Measurements from ENCODE around the gene RXRB.

RXRB gene

DNA sequence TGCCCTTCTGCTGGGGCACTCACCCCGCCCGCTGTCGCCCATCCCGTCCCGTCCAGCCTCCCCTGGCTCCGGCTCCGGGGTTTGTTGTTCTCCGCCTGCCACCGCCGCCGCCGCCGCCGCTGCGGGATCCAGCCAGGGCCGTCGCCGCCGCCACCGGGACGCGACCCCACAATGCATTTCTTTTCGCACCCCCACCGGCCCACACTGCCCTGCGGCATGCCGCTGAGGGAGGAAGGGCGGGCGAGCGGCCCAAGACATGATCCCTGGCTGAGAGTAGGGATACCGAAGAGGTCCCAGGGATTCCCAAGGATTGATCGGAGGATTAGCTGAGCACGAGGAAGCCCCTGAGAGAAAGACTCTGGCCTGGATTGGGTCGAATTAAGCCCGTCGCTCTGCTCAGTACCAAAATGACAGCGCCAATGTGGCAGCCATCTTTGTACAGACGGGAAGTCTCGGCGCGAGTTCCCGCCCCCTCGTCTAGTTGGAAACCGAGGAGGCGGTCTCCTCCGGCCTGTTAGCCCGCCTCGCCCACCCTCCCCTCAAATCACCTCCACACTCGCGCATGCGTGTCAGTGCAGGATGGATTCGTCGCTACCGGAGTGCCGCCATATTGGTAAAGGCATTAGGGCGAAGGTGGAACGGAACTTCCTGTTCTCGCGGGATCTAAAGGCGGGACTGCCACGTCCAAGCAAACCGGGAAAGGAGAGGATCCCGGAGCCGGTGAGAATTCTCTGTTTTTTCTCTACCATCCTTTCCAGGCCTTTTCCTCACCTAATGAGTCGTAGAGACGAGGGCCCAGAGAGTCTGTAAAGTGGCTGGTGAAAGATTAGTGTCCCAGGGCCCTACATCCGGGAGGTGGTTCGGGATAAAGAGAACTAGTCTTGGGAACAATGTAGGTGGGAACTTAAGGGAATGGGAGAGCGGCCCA lies at the start of gene RXRB, which contains the start of gene SLC39A7:
Gene RXRB, minus strand, starts transcription at position 447 of the 928 bp plus-strand sequence. Its CDS starts 189 bp downstream, at position 258.
Gene SLC39A7, plus strand, starts transcription at position 649 of the 928 bp plus-strand sequence. CDS start 379 bp downstream, outside the sequence.
- peak; percentile 99 for DNase-seq (ENCODE audit: low spot score)
- TF ChIP-seq, protein P1, sequence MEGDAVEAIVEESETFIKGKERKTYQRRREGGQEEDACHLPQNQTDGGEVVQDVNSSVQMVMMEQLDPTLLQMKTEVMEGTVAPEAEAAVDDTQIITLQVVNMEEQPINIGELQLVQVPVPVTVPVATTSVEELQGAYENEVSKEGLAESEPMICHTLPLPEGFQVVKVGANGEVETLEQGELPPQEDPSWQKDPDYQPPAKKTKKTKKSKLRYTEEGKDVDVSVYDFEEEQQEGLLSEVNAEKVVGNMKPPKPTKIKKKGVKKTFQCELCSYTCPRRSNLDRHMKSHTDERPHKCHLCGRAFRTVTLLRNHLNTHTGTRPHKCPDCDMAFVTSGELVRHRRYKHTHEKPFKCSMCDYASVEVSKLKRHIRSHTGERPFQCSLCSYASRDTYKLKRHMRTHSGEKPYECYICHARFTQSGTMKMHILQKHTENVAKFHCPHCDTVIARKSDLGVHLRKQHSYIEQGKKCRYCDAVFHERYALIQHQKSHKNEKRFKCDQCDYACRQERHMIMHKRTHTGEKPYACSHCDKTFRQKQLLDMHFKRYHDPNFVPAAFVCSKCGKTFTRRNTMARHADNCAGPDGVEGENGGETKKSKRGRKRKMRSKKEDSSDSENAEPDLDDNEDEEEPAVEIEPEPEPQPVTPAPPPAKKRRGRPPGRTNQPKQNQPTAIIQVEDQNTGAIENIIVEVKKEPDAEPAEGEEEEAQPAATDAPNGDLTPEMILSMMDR (IDR thresholded peaks at IDR 0.05; ENCODE audit: extremely low read depth, missing control alignments), result no peak

DNA sequence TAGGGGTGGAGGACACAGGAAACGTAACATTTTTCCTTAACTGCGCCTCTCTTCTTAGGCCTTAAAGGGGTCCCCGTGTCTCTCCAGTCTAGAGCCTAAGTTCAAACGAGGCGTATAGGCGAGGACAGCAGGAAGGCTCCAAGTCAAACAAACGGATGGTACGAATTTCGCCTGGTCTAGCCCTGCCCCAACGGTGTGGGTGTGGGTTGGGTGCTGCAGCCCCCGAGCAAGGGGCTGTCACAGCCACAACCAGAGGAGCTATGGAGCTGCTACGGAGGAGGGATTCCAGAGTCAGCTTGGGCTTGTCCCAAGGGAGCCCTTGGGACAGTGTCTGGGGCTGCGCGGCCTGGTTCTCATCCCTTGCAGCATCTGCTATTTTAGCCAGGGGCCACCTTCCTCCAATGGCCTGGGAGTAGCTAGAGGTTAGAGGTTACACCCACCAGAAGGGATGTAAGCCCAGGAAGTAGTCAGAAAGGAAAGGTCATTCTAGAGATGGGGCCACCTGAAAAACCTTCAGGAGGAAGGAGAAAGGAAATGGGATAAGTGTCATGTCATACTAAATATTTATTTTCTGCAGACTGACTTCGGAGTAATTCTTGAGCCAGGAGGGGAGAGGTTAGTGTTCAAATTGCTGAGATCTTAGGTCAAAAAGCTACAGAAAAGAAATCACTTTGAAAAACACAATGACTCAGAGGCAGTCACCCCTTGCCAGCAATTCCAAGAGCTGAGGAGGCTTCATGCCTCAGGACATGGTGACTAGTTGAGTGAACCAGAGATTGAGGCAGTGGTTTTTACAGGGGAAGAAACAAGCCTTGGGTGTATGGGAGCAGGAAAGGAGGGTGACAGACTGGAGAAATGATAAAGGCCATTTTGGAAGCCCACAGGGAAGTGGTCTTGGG lies 49.5 kb upstream of the RXRB start:
- TF ChIP-seq, protein P1 (IDR thresholded peaks at IDR 0.05; ENCODE audit: extremely low read depth, missing control alignments), result no peak
- peak; percentile 1 for DNase-seq (ENCODE audit: low spot score)

DNA sequence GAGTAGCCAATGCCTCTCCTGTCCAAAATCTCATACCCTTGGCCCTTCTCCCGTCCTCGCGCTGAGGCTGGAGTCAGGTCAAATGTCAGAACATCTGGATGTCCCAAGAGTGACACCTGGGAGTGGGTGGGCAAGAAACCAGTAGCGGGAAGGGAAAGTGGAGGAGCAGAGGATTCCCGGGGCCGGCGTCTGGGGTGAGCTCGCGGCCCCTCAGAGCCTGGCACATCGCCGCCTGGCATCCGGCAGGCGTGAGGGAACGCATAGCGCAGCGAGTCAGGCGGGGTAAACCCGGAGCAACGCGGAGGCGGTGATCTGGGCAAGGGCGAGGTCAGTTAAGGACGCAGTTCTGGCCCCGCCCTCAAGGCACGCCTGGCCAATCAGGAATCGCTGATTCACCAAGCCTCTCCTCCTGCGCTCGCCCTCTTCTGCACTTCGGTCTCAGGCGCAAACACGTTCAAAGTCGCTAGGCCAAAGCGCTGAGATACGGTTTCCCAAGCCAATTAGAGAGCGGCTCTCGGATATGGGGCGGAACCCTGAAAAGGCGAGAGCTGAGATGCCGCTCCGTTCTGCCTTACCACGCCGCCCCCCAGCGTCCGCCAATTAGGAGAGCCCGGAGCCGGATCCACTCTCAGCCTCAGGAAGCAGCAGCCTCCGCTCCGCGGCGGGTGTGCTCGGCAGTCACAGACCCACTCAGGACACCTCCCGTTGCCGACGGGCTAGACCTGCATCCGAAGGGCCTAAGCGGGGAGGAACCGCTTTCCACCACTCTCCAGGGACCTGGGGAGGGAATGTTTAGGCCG lies 48.7 kb upstream of the RXRB start:
- TF ChIP-seq, protein P1 (IDR thresholded peaks at IDR 0.05; ENCODE audit: extremely low read depth, missing control alignments), result no peak
- DNase-seq (ENCODE audit: low spot score), result peak; percentile 86

DNA sequence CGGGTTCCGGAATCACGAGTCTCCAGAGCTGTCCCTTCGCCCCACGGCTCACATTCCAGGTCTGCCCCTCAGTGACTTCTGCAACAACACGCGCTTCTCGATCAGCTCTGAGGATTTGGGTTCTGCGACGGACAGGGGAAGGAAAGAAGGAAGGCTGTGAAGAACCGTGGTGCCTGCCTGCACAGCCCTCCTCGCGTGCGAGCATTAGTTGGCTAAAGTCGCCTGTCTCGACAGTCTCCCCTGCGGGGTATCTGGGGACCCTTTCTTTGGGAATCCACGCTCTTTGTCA lies 48.1 kb upstream of the RXRB start:
- TF ChIP-seq, protein P1 (IDR thresholded peaks at IDR 0.05; ENCODE audit: extremely low read depth, missing control alignments), result no peak
- DNase-seq (ENCODE audit: low spot score), result no peak

DNA sequence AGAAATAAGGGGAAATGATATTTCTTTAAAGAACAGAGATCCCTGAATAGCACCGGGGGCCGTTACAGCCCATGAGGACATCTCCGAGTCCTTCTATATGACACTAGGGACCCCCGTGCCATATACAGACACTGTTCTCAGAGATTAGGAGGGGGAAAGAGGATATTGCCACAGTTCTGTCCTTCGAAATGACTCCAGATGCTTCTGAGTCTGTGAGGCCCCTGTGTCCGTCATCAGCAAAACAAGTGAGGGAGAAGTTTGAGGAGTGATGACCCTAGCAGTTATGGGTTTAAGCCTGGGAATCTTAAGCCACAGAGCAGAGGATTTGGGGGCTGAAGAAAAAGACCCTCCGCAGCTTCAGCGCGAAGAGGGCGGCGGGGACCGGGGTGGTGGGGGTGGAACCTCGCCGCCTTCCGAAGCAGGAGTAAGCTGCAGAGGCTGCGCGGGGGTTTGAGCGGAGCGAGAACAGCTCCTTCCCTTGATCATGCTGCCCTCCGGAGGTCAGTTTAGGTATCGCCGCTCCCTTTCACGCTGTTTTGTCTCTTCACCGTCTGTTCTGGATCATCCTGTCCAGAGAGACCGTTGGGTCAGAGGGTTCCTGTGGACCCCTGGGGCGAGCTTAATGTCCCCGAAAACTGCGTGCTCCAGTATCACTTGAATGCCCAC lies 47.6 kb upstream of the RXRB start:
- TF ChIP-seq, protein P1 (IDR thresholded peaks at IDR 0.05; ENCODE audit: extremely low read depth, missing control alignments), result peak; percentile 95

DNA sequence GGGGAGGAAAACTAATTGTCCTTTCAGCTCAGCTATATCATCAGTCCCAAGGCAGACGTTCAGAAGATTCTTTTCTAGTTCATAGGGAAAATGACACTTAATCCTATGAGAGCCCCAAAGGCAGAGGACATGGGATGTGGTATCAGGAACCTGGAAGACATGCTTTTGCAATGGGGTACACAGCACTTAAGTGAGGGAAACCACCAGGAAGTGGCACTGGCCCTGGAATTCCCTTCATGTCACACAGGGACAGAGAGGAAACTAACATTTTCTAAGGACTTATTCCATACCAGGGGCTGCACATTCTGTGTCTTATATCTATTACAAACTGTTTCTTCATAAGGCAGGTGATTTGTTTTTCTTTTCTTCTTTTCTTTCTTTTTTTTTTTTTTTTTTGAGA lies 43.0 kb upstream of the RXRB start:
- DNase-seq (ENCODE audit: low spot score), result no peak
- TF ChIP-seq, protein P1 (IDR thresholded peaks at IDR 0.05; ENCODE audit: extremely low read depth, missing control alignments), result no peak

More for the DNA sequence above, 47.6 kb upstream of the RXRB start:
- peak; percentile 74 for DNase-seq (ENCODE audit: low spot score)

All from GM20000 (cell line).